SK-N-MC (cell line): ENCODE measurements around the gene PHF2.

Experiments used
- EZH2 ChIP-seq: fragments of 200-600 bp; sonication (generic); IDR thresholded peaks from one replicate; pipeline ENCODE4 v1.6.1; 2017; ENCODE audit warnings: antibody characterized with exemption
- FOXP2 ChIP-seq: optimal IDR thresholded peaks from 2 replicates; pipeline ENCODE3; 2011; ENCODE audit warnings: mild to moderate bottlenecking, moderate library complexity; ENCODE audit not compliant: insufficient read depth; ENCODE audit errors: extremely low read length, control extremely low read depth
- POLR2AphosphoS5 ChIP-seq: IDR thresholded peaks from 2 replicates; pipeline ENCODE4 v1.6.1; 2012; ENCODE audit warnings: mild to moderate bottlenecking, low read depth, low read length, borderline replicate concordance

DNA sequence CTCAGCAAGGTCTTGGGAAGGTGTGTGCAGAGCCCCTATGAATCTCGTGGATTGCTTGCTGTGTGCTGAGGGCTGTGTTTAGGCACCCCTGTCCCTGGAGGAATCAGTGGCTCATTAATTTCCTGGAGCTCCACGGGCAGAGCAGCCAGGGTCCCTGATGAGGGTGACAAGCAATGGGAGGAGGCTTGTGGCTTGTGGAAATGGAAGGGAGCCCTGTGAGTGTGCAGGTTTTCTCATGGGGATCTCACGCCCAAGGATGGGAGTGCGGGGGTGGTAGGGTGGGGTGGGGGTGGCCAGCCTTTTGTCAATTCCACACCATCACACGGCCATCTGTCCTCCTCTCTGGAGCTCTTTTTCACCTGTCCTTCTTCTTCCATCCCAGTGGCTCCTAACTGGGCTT is 25.3 kb downstream of the PHF2 start:
- TF ChIP-seq POLR2AphosphoS5 = no peak
- no peak for TF ChIP-seq EZH2
- no peak for TF ChIP-seq FOXP2
